Suprapubic skin (tissue), 4 donors: Measurements from ENCODE around the gene CLDN22. TPM values are rescaled to one million over a fixed set of nuclear protein-coding genes. Genes with fewer than 3 reads are reported as not detected.

Experiments used
- DNase-seq, 2 donors: peaks; one replicate each; pipeline ENCODE4 v3.0.0-alpha.2; 2019; ENCODE audit warnings: low spot score in 2 of 2
- H3K27ac ChIP-seq: fragments of 200-600 bp; sonication (generic); one replicate; pipeline ENCODE4 v1.5.1; 2019
- H3K27me3 ChIP-seq: fragments of 200-600 bp; sonication (generic); one replicate; pipeline ENCODE4 v1.5.1; 2019
- H3K36me3 ChIP-seq: fragments of 200-600 bp; sonication (generic); one replicate; pipeline ENCODE4 v1.5.1; 2019
- H3K4me1 ChIP-seq: fragments of 200-600 bp; sonication (generic); one replicate; pipeline ENCODE4 v1.5.1; 2019
- H3K4me3 ChIP-seq: fragments of 200-600 bp; sonication (generic); one replicate; pipeline ENCODE4 v1.5.1; 2019; ENCODE audit warnings: mild to moderate bottlenecking
- H3K9me3 ChIP-seq: fragments of 200-600 bp; sonication (generic); one replicate; pipeline ENCODE4 v1.5.1; 2019
- EP300 ChIP-seq: sonication (generic); formaldehyde crosslinking; IDR thresholded peaks from one replicate; pipeline ENCODE4 v1.6.1; 2017; ENCODE audit warnings: antibody characterized with exemption
- POLR2A ChIP-seq, 2 donors: fragments of 450-650 bp; IDR thresholded peaks; one replicate each; pipeline ENCODE4 v1.6.1; 2017; ENCODE audit warnings: antibody characterized with exemption in 2 of 2, mild to moderate bottlenecking in 2 of 2, moderate library complexity in 2 of 2
- POLR2AphosphoS5 ChIP-seq, 3 donors: sonication (generic); formaldehyde crosslinking; IDR thresholded peaks; one replicate each; pipeline ENCODE4 v1.6.1; 2017; ENCODE audit warnings: antibody characterized with exemption in 3 of 3
- WGBS: methylation state at CpG from one replicate; pipeline ENCODE4 v1.1.5; 2018; 5-methylcytosine and 5-hydroxymethylcytosine counted together
- total RNA-seq, 4 donors: library from RNA; depleted of rRNA; stranded (reverse); fragments of >200 nt; gene quantifications; one replicate each; pipeline ENCODE4 v1.1.0, GENCODE V29; 2016
- TF ChIP-seq, protein P1 (sequence below), 2 donors: fragments of 200-600 bp in 1 of 2; fragments of 450-650 bp in 1 of 2; sonication (generic) in 1 of 2; IDR thresholded peaks; one replicate each; pipeline ENCODE4 v1.5.1; 2016 to 2019; ENCODE audit warnings: antibody characterized with exemption in 2 of 2, mild to moderate bottlenecking in 1 of 2, moderate library complexity in 1 of 2

CLDN22 gene
- total RNA-seq, 4 donors from 2014 or later, result not detected

DNA sequence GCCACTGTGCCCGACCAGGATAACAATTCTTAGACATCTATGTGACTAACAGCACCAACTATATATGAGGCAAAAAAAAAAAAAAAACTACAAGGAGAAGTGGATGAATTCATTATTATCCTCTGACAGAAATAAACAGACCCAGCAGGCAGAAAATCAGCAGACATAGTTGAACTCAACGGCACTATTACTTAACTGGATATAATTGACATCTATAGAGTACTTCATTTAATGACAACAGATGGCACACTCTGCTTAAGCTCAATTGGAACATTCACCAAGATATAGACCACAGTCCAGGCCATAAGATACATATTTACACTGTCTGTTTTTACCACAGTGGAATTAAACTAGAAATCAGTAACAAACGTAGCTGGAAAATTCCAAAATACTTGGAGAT, 13.3 kb downstream of the CLDN22 start:
- WGBS, result 81% methylated on average over 3 of the region's 3 CpGs
- Histone ChIP-seq H3K36me3 (no peaks in the 10 kb centered on the region), H3K27me3 (no peaks in the 10 kb centered on the region), H3K9me3 (no peaks in the 10 kb centered on the region), H3K27ac (no peak overlapping the region), H3K4me1 (no peaks in the 10 kb centered on the region), H3K4me3 (no peak overlapping the region)
- TF ChIP-seq POLR2AphosphoS5 (IDR thresholded peaks at IDR 0.05) (no peak), POLR2A (IDR thresholded peaks at IDR 0.05) (no peak), EP300 (no peak)
- TF ChIP-seq, protein P1, sequence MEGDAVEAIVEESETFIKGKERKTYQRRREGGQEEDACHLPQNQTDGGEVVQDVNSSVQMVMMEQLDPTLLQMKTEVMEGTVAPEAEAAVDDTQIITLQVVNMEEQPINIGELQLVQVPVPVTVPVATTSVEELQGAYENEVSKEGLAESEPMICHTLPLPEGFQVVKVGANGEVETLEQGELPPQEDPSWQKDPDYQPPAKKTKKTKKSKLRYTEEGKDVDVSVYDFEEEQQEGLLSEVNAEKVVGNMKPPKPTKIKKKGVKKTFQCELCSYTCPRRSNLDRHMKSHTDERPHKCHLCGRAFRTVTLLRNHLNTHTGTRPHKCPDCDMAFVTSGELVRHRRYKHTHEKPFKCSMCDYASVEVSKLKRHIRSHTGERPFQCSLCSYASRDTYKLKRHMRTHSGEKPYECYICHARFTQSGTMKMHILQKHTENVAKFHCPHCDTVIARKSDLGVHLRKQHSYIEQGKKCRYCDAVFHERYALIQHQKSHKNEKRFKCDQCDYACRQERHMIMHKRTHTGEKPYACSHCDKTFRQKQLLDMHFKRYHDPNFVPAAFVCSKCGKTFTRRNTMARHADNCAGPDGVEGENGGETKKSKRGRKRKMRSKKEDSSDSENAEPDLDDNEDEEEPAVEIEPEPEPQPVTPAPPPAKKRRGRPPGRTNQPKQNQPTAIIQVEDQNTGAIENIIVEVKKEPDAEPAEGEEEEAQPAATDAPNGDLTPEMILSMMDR (IDR thresholded peaks at IDR 0.05), result no peak
- no peak for DNase-seq

DNA sequence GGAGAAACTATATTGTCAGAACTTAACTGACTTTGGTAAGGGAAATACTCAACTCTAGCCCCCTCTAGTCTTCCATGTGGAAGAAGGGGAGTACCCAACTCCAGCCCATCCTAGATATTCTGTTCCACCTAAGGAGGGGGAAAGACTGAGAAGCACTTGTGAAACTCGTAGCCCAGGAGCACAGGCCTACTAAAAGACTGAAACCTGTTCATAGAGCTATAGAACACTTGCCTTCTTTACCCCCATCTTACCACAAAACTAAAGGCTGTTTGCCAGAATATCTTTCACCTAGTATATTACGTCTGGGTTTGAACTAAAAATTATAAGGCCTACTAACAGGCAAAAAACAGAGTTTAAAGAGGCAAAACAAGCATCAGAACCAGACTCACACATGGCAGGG, 15.5 kb downstream of the CLDN22 start:
- Histone ChIP-seq H3K4me1 (no peaks in the 10 kb centered on the region), H3K27ac (no peak overlapping the region), H3K36me3 (no peaks in the 10 kb centered on the region), H3K4me3 (no peak overlapping the region), H3K9me3 (no peaks in the 10 kb centered on the region), H3K27me3 (no peaks in the 10 kb centered on the region)
- WGBS, result 92% methylated on average over 2 of the region's 2 CpGs
- TF ChIP-seq POLR2AphosphoS5 (IDR thresholded peaks at IDR 0.05) (no peak), POLR2A (IDR thresholded peaks at IDR 0.05) (no peak)
- DNase-seq, result no peak

DNA sequence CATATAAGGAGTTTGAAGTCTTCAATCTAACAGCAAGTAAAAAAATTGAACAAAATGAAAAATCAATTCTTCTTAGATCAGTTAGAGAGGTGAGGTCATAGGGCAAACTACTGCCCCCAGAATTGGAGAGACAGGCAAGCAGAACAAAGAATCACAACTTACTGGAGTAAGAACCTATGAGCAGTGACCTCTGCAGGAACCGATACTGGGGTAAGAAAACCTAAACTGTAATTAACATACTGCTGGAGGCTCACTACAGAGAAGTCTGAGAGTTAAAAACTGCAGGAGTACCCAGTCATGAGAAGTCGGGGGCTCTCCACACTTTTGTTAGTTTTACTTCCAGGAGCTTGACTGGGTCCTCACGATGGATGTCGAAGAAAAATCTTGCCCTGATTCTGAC, 16.0 kb downstream of the CLDN22 start:
- H3K4me1 ChIP-seq, result no peaks in the 10 kb centered on the region
- 94% methylated on average over 4 of the region's 4 CpGs for WGBS

DNA sequence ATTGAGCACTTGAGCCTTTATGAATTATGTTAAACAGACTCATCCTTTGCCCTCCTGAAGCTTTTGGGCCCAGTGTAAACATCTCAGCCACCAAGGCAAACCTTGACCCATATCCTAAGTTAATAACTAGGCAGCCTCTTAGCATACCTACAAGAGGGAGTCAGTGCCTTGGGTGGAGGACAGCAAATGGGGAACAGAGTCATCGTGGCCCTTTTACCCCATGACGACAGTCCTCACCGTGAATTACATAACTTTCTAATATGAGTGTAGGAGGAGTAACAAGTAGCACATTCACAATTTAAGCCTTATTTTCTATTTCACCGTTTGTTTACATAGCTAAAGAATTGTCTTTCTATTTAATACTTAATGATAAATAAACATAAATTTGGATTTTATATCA, 16.8 kb downstream of the CLDN22 start:
- WGBS, result 87% methylated on average over 4 of the region's 4 CpGs
- H3K27me3 ChIP-seq, result no peaks in the 10 kb centered on the region
- H3K4me1 ChIP-seq, result no peaks in the 10 kb centered on the region
- no peaks in the 10 kb centered on the region for H3K9me3 ChIP-seq
- TF ChIP-seq EP300 (no peak), POLR2A (IDR thresholded peaks at IDR 0.05) (no peak), POLR2AphosphoS5 (IDR thresholded peaks at IDR 0.05) (no peak)
- TF ChIP-seq, protein P1 (IDR thresholded peaks at IDR 0.05), result no peak
- no peak for DNase-seq
- H3K4me3 ChIP-seq, result no peak overlapping the region
- H3K36me3 ChIP-seq, result no peaks in the 10 kb centered on the region
- H3K27ac ChIP-seq, result no peak overlapping the region

More for the DNA sequence above, 16.0 kb downstream of the CLDN22 start:
- no peaks in the 10 kb centered on the region for H3K27me3 ChIP-seq
- H3K27ac ChIP-seq, result no peak overlapping the region
- DNase-seq, result no peak
- no peak overlapping the region for H3K4me3 ChIP-seq
- TF ChIP-seq POLR2AphosphoS5 (IDR thresholded peaks at IDR 0.05) (no peak), POLR2A (IDR thresholded peaks at IDR 0.05) (no peak), EP300 (no peak)
- TF ChIP-seq, protein P1 (IDR thresholded peaks at IDR 0.05), result no peak
- H3K9me3 ChIP-seq, result no peaks in the 10 kb centered on the region
- no peaks in the 10 kb centered on the region for H3K36me3 ChIP-seq

DNA sequence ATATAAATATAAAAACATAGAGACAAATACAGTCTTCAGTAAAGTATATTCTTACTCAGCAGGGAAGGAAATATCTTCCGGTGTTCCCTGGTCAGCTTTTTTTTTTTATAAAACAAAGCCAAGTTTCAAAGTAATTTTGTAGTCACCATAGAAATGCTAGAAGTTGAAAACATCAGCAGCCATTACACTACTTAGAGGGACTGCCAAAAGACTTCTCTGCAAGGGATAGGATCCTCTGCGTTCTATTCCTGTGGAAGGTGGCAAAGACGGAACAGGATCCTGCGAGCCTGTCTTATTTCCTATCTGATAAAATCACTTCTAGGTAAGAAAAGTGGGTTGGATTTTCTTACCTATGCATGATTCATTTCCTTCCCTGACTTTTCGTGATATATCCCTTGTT, 19.4 kb downstream of the CLDN22 start:
- H3K9me3 ChIP-seq, result no peaks in the 10 kb centered on the region
- H3K27ac ChIP-seq, result no peak overlapping the region
- H3K4me3 ChIP-seq, result no peak overlapping the region
- no peak for DNase-seq
- no peaks in the 10 kb centered on the region for H3K27me3 ChIP-seq
- no peaks in the 10 kb centered on the region for H3K4me1 ChIP-seq
- peaks cover 6% of the 10 kb centered on the region for H3K36me3 ChIP-seq
- TF ChIP-seq POLR2A (IDR thresholded peaks at IDR 0.05) (no peak), EP300 (no peak), POLR2AphosphoS5 (IDR thresholded peaks at IDR 0.05) (no peak)
- TF ChIP-seq, protein P1 (IDR thresholded peaks at IDR 0.05), result no peak
- WGBS, result 82% methylated on average over 5 of the region's 5 CpGs

DNA sequence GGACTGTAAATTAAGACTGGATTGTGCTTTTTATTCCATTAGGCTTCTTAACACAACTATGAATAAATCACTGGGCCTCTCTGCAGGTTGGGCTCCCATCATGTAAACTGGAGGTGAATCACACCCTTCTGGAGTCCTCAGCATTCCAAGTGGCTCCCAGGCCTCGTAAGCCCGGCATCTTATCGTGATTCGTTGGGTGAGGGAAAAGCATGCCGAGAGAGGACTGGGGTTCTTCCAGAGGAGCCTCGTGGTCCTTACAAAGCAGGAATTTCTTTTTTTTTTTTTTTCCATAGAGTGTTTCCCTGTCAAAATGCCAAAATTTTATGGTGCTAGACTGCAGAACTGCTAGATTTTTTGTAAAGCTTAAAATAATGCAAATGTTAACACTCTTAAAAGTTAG, 20.0 kb downstream of the CLDN22 start:
- TF ChIP-seq EP300 (no peak), POLR2A (IDR thresholded peaks at IDR 0.05) (no peak), POLR2AphosphoS5 (IDR thresholded peaks at IDR 0.05) (no peak)
- TF ChIP-seq, protein P1 (IDR thresholded peaks at IDR 0.05), result no peak
- no peaks in the 10 kb centered on the region for H3K9me3 ChIP-seq
- H3K4me1 ChIP-seq, result no peaks in the 10 kb centered on the region
- peaks cover 7% of the 10 kb centered on the region for H3K36me3 ChIP-seq
- H3K27me3 ChIP-seq, result no peaks in the 10 kb centered on the region
- H3K27ac ChIP-seq, result no peak overlapping the region
- no peak overlapping the region for H3K4me3 ChIP-seq
- 75% methylated on average over 6 of the region's 6 CpGs for WGBS
- no peak for DNase-seq
